Fibroblast of mammary gland (primary cell): ENCODE data around the gene CDH4.

Experiments
- DNase-seq: peaks from one replicate; pipeline ENCODE4 v3.0.0-alpha.2; 2010; ENCODE audit warnings: low read depth
- H3K4me3 ChIP-seq: 2 replicates; pipeline ENCODE4 v1.5.1; 2011; ENCODE audit warnings: low read depth, mild to moderate bottlenecking, low read length, moderate library complexity; ENCODE audit not compliant: control insufficient read depth
- TF ChIP-seq, protein P1 (sequence below): conservative IDR thresholded peaks from 2 replicates; pipeline ENCODE4 v1.5.1; 2011; ENCODE audit warnings: low read depth, low read length, inconsistent platforms; ENCODE audit not compliant: control insufficient read depth, insufficient read depth

CDH4 gene

GRCh38 chr20:61958773-61959700 lies 707.0 kb downstream of the CDH4 start:
- DNase-seq, result peak; percentile 11
- TF ChIP-seq, protein P1, sequence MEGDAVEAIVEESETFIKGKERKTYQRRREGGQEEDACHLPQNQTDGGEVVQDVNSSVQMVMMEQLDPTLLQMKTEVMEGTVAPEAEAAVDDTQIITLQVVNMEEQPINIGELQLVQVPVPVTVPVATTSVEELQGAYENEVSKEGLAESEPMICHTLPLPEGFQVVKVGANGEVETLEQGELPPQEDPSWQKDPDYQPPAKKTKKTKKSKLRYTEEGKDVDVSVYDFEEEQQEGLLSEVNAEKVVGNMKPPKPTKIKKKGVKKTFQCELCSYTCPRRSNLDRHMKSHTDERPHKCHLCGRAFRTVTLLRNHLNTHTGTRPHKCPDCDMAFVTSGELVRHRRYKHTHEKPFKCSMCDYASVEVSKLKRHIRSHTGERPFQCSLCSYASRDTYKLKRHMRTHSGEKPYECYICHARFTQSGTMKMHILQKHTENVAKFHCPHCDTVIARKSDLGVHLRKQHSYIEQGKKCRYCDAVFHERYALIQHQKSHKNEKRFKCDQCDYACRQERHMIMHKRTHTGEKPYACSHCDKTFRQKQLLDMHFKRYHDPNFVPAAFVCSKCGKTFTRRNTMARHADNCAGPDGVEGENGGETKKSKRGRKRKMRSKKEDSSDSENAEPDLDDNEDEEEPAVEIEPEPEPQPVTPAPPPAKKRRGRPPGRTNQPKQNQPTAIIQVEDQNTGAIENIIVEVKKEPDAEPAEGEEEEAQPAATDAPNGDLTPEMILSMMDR, result no peak
- H3K4me3 ChIP-seq, result no peak overlapping the region

GRCh38 chr20:61960836-61961235 lies 708.8 kb downstream of the CDH4 start:
- no peak for DNase-seq
- no peak overlapping the region for H3K4me3 ChIP-seq
- TF ChIP-seq, protein P1, result no peak

DNA sequence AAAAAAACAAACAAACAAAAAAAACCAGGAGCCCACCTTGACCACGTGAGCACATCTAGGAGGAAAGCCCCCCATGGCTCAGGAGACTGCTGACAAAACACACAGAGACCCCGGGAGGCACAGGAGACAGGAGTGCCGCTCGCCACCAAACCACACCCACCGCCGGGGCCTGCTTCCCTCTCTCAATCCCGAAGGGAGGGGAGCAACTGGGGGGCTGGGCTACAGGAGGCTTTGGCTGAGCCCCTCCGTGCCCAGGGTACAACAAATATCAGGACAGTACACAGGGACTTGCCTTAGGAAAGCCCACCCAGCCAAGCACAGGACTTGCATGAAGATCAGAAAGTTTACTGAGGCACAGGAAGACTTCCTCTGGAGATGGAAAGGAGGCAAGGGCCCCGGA lies 711.1 kb downstream of the CDH4 start:
- TF ChIP-seq, protein P1, result no peak
- DNase-seq, result no peak
- H3K4me3 ChIP-seq, result no peak overlapping the region

- H3K4me3 ChIP-seq, result no peak overlapping the region
- DNase-seq, result no peak
- TF ChIP-seq, protein P1, result no peak
Observed at GRCh38 chr20:61963885-61964674, 712.0 kb downstream of the CDH4 start.

DNA sequence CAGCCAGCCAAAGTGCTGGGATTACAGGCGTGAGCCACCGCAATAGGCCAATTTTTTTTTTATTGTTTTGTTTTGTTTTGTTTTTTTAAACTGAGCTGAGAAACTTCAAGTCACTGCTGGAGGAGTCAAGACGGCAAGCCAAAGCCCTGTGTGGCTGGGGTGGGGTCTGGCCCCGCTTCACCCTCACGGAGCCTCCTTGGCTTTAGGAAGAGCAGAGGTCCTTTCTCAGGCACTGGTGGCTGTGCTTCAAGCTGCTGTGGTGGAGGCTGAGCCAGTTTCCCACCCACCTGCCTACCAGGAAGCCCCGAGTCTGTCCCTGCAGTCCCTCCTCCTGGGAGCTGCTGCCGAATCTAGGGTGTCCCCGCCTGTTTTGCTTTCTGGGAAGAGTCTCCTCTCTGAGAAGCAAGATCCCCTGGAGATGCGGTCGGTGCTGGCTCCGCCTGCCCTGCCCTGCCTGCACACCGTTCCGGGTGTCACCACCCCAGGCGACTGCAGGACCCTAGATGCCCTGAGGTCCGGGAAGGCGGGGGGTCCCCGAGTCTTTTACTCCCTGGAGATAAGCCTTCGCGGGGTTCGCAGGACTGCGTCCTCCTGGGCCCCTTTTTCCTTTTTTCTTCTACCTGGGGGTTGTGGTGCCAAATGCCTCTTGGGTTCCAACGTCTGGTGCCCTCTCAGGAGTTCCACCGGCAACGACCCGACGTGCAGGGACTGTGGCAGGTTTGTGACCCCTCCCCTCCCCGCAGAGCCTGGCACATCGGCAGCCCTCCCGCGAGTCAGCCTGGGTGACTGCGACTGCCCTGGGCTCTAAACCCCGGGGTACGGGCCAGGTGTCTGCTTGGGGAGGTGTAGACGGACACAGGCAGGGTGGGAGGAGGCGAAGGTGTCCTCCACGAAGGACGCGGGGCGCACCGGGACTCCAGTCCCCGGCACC lies 712.9 kb downstream of the CDH4 start:
- TF ChIP-seq, protein P1, result no peak
- no peak overlapping the region for H3K4me3 ChIP-seq
- no peak for DNase-seq

GRCh38 chr20:61965606-61966491 lies 713.8 kb downstream of the CDH4 start:
- DNase-seq, result no peak
- no peak overlapping the region for H3K4me3 ChIP-seq
- TF ChIP-seq, protein P1, result peak; percentile 1
